Tibial nerve (tissue), 3 donors: ENCODE data around the gene SOS1.

ENCODE experiments used
- EP300 ChIP-seq, 2 donors: sonication (generic); formaldehyde crosslinking; IDR thresholded peaks; one replicate each; pipeline ENCODE4 v1.6.1; 2017; ENCODE audit warnings: antibody characterized with exemption in 2 of 2, mild to moderate bottlenecking in 1 of 2
- POLR2A ChIP-seq, 2 donors: fragments of 450-650 bp; IDR thresholded peaks; one replicate each; pipeline ENCODE4 v1.6.1; 2017; ENCODE audit warnings: antibody characterized with exemption in 2 of 2, mild to moderate bottlenecking in 2 of 2, moderate library complexity in 2 of 2

DNA sequence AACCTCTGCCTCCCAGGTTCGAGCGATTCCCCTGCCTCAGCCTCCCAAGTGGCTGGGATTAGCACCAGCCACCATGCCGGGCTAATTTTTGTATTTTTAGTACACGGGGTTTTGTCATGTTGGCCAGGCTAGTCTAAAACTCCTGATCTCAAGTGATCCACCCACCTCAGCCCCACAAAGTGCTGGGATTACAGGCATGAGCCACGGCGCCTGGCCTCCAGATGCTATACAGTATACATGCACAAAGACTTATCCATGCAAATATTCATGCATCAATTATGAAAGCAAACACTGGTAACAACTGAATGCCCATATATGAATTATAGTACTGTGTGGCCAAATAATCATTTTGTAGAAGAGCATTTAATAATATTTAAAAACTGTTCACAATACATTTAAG is 36.0 kb upstream of the SOS1 start:
- TF ChIP-seq POLR2A (IDR thresholded peaks at IDR 0.05) (no peak), EP300 (IDR thresholded peaks at IDR 0.05) (no peak)
